ENCODE results near the gene KLHDC4. TPM values are rescaled to one million over a fixed set of nuclear protein-coding genes. Genes with fewer than 3 reads are reported as not detected.
"Not testable (repeated sequence)": the region's sequence is repeated elsewhere in the genome, so short reads cannot be mapped to it uniquely, and the experiment has no call there.

KLHDC4 gene
- polyA plus RNA-seq, 5 donors, result 29.0 to 40.1 (median 37.2) TPM

GRCh38 chr16:87789437-87790291, 23.9 kb upstream of the KLHDC4 start:
- peak in 1 of 2 donors; percentile 40 for DNase-seq

GRCh38 chr16:87788730-87789436, 23.1 kb upstream of the KLHDC4 start:
- DNase-seq, result not testable (repeated sequence)

- not testable (repeated sequence) for DNase-seq
Observed at GRCh38 chr16:87787451-87788091, 21.8 kb upstream of the KLHDC4 start.

- no peak for DNase-seq
Observed at GRCh38 chr16:87784812-87785211, 19.0 kb upstream of the KLHDC4 start.

- DNase-seq, result no peak
Observed at GRCh38 chr16:87782033-87782432, 16.2 kb upstream of the KLHDC4 start.

GRCh38 chr16:87780385-87780989, 14.7 kb upstream of the KLHDC4 start:
- no peak for DNase-seq

GRCh38 chr16:87778830-87779579, 13.2 kb upstream of the KLHDC4 start:
- peak; percentile 81 to 87 for DNase-seq

GRCh38 chr16:87778476-87778829, 12.7 kb upstream of the KLHDC4 start:
- no peak for DNase-seq

GRCh38 chr16:87773836-87774235, 8.1 kb upstream of the KLHDC4 start:
- not testable (repeated sequence) for DNase-seq

- not testable (repeated sequence) for DNase-seq
Observed at GRCh38 chr16:87767456-87767855, 1.7 kb upstream of the KLHDC4 start.

- DNase-seq, result no peak
Observed at GRCh38 chr16:87766485-87766797, 655 bp upstream of the KLHDC4 start.

GRCh38 chr16:87765473-87765775, 362 bp downstream of the KLHDC4 start:
- no peak for DNase-seq

- no peak for DNase-seq
Observed at GRCh38 chr16:87764600-87765472, 950 bp downstream of the KLHDC4 start.

- no peak for DNase-seq
Observed at GRCh38 chr16:87762620-87763019, 3.2 kb downstream of the KLHDC4 start.

GRCh38 chr16:87762071-87762571, 3.7 kb downstream of the KLHDC4 start:
- no peak for DNase-seq

- no peak for DNase-seq
Observed at GRCh38 chr16:87761060-87761459, 4.7 kb downstream of the KLHDC4 start.

- no peak for DNase-seq
Observed at GRCh38 chr16:87757841-87758426, 7.9 kb downstream of the KLHDC4 start.

- no peak for DNase-seq
Observed at GRCh38 chr16:87754535-87754934, 11.3 kb downstream of the KLHDC4 start.

GRCh38 chr16:87747626-87748414, 18.0 kb downstream of the KLHDC4 start:
- DNase-seq, result no peak

Data from right lung (tissue), 5 donors.